ENCODE measurements around the gene ST8SIA1.
"Not testable (repeated sequence)": the region's sequence is repeated elsewhere in the genome, so short reads cannot be mapped to it uniquely, and the experiment has no call there.

ST8SIA1 gene

GRCh38 chr12:22334410-22335100 lies at the start of gene ST8SIA1:
TSS of gene ST8SIA1 (minus strand) at chr12:22334707. CDS start at chr12:22334232, 475 bp downstream.
- DNase-seq, result peak; percentile 28

- DNase-seq, result no peak
These were observed 45.5 kb upstream of the ST8SIA1 start for GRCh38 chr12:22380031-22380430.

DNA sequence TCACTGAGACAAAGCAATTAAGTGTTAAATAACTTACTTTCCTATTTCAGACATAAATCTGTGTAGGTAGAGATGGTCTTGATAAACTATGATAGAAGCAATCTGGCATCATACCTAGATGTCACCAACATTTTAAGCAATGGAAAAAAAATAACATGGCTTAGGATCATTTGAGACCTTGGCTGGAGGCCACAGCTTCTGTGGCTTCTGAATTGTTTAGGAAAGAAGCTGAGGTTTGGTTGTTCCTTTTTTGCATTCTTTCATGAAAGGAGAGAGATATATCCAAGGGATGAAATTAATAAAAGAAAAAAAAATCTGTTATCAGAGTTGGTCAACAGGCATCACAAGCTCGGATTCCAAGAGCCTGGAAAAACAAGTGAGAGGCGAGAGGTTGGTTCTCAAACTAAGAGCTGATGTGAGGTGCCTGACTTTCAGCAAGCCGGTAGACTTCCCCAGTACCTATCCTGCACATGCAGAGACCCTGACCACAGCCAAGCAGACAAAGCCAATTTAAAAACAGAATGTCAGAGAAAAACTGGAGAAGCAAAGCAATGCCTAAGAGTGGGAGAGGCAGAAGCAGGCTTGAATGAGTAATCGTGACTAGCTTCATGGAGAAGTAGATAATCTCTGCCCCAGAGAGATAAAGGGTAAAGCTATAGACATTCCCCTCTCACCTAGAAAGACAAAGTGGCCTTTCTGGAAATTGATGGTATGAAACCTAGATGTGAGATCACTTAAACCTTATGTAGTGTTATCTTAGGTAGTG lies 43.4 kb upstream of the ST8SIA1 start:
- no peak for DNase-seq

DNA sequence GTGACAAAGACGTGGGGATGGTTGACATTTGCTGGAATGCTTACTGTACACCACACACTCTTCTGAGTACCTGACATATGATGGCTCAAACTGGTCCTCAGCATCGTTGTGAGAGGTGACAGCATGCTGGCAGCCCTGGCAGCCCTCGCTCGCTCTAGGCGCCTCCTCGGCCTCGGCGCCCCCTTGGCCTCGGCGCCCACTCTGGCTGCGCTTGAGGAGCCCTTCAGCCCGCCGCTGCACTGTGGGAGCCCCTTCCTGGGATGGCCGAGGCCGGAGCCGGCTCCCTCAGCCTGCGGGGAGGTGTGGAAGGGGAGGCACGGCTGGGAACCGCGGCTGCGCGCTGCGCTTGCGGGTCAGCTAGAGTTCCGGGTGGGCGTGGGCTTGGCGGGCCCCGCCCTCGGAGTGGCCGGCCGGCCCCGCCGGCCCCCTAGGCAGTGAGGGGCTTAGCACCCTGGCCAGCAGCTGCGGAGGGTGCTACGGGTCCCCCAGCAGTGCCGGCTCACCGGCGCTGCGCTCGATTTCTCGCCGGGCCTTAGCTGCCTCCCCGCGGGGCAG lies 42.2 kb upstream of the ST8SIA1 start:
- not testable (repeated sequence) for DNase-seq

- DNase-seq, result no peak
These were observed 40.0 kb upstream of the ST8SIA1 start for GRCh38 chr12:22374508-22374907.

DNA sequence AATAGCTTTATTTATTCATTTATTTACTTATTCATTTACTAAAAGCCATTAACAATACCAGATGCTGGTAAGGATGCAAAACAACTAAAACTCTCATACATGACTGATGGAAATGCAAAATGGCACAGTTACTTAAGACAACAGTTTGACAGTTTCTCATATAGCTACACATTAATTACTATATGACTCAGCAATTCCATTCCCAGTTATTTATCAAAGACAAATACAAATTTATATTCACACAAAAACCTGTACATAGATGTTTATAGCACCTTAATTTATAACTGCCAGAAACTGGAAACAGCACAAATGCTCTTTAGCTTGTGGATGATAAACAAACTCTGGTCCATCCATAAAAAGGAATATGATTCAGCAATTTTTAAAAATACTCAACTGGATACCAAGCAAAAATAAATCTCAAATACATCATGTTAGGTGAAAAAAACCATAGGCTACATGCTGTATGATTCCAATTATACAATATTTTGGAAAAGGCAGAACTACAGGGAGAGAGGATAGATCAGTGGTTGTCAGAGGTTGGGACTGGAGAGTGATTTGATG lies 37.9 kb upstream of the ST8SIA1 start:
- no peak for DNase-seq

GRCh38 chr12:22366181-22366580 lies 31.7 kb upstream of the ST8SIA1 start:
- DNase-seq, result no peak

GRCh38 chr12:22361785-22362184 lies 27.3 kb upstream of the ST8SIA1 start:
- no peak for DNase-seq

DNA sequence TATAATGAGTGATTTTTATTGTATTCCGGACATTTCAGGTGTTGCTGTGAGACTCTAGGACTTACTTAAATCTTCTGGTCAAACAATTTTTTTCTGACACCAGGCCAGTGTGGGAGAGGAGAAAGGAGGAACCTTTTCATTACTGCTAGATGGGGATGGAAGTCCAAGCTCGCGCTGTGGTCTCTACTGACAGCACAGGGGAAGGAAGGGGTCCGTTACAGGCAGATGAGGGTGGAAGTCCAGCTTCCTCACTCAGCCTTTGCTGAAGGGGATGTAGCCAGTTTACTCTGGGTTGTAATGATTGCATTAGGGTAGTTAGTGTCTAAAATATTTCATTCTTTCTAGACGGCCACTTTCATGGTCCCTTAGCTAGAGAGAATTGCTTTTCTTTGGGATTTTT lies 26.3 kb upstream of the ST8SIA1 start:
- DNase-seq, result no peak

GRCh38 chr12:22357531-22357930 lies 23.0 kb upstream of the ST8SIA1 start:
- no peak for DNase-seq

DNA sequence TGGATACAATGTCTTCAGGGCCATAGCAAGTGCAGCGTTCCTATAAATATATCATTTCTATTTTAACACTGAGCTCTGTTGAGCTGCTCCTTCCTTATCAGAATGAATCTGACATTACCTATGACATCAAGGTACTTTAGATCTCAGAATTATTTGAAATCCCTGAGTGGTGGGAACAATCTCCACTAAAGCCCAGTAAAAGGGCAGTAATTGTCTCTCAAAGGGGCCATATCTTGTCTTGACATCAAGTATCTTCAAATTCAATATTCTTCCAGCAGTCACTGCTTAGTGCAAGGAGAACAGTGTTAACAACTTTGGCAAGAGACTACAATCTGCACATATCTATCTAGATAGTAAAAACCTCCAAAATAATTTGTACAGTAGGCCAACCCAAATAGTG lies 21.7 kb upstream of the ST8SIA1 start:
- no peak for DNase-seq

- no peak for DNase-seq
These were observed 20.6 kb upstream of the ST8SIA1 start for GRCh38 chr12:22355011-22355580.

DNA sequence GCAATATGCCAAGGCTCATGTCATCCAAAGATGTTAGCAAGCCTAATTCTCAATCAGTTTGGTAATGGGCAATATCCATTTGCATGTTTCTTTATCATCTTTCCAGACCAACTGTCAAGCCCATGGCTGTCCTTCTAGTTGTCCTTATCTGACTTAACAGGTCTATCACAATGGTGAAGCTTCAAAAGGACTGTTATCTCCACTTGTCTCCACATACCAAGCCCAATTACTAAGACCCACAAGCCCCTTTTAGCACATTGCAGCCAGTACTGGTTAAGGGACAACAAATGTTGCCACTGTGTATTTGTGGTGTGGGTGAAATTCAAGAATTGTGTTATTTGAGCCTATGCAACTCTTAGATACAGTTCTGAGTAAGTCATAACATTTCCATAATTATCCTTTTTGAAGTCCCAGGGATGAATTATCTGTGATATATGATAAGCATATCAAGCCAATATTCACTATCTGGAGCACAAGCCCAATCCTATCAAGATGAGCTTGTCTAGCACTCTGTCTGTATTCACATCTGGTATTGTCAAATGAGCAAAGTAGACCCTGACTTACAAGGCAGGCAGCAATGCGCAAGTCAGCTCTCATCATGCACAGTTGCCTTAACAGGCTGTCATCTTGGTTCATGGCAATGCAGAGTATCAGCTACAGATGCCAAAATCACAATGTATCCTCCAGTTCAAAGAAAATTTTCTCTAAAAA lies 19.3 kb upstream of the ST8SIA1 start:
- DNase-seq, result no peak

DNA sequence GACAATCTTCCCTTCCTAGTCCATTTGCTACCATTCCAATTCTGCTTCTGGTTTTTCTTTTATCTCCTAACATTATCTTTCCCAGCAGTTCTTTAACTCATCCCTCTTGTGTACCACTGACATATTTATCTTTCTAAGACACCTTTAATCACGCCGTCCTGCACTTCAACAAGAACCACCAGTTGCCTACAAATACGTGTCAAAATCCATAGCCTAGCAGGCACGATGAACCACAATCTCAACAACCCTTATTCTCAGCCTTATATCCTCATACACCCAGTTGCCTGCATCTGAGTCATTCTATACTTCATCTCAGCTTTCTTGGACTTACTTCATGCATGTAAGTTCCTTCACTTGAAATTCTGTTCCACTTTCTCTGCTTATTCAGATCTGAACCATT lies 16.4 kb upstream of the ST8SIA1 start:
- DNase-seq, result no peak

DNA sequence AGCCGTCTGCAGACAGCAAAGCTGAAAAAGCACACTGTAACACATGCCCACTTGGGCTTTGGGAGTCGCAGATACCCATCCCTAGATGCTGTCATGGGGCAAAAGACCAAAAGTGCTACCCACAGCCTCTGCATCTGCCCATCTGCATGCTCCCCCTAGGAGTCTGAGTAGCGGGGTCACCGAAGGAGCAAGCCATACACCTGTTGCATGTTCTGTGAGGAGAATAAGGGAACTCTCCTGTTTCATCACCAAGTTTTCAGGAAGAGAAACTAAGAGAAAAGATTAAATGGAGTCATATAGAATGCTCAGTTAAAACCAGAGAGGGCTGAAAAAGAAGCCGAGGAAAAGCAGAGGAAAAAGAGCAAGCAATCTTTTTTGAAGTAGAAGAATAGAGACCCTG lies 13.7 kb upstream of the ST8SIA1 start:
- no peak for DNase-seq

- no peak for DNase-seq
These were observed 5.6 kb upstream of the ST8SIA1 start for GRCh38 chr12:22340143-22340542.

- DNase-seq, result no peak
These were observed 5.2 kb upstream of the ST8SIA1 start for GRCh38 chr12:22339691-22340090.

- no peak for DNase-seq
These were observed 1.3 kb upstream of the ST8SIA1 start for GRCh38 chr12:22335794-22336166.

- no peak for DNase-seq
These were observed 646 bp downstream of the ST8SIA1 start for GRCh38 chr12:22333713-22334409.

- DNase-seq, result no peak
These were observed 1.3 kb downstream of the ST8SIA1 start for GRCh38 chr12:22333186-22333712.

DNA sequence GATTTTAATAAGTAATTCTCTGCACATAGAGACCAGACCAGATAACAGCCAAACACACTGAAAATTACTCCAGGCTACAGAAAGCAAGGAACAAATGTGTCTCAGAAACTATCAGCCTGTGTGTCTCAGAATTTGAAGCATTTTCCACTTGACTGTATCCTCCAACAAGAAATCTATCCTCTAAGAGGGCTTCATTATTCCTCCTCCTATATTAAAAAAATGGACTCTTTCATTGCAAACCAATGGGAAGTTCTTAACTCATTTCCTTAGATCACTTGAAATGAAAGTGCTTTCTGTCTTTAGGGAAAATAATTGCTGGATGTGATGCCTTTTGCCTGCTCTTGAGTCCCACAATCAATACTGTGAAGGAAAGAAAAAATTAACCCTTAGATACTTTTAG lies 2.3 kb downstream of the ST8SIA1 start:
- DNase-seq, result no peak

DNA sequence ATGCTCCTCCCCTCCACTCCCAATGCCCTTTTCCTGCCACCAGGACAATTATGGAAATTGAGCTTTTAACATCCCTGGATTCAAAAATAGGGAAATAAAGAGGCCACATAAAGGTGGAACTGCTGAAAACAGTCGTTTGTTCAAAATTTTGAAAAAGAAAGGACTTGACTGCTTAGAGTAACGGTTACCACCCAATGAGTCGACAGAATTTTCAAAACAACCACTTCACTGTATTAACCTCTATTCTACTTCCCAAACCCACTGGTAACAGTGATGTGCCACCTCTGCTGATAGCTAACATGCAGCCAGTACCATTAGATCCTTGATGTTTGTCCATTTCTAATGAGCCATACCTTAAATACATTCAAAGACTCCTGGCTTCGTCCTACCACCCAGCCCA lies 4.9 kb downstream of the ST8SIA1 start:
- no peak for DNase-seq
